ENCODE results near the gene RAD54L. TPM values are rescaled to one million over a fixed set of nuclear protein-coding genes. Genes with fewer than 3 reads are reported as not detected.

Gene RAD54L
- polyA plus RNA-seq, 1 donor from 2014 or later, result 1.1 TPM

GRCh38 chr1:46288485-46289133 lies 41.0 kb downstream of the RAD54L start:
- H3K36me3 ChIP-seq (ENCODE audit: insufficient read depth, low read length), result peaks cover 5% of the 10 kb centered on the region

GRCh38 chr1:46289134-46289494 lies 41.6 kb downstream of the RAD54L start:
- Histone ChIP-seq H3K9me3 (ENCODE audit: low read length) (no peaks in the 10 kb centered on the region), H2AFZ (ENCODE audit: low read depth, low read length) (no peak overlapping the region), H3K4me3 (ENCODE audit: low read length) (no peak overlapping the region), H3K9me2 (ENCODE audit: insufficient read depth, low read length) (no peaks in the 10 kb centered on the region), H4K20me1 (ENCODE audit: insufficient read depth) (no peaks in the 10 kb centered on the region), H3F3A (ENCODE audit: insufficient read depth, low read length, poor library complexity, severe bottlenecking) (no peaks in the 10 kb centered on the region), H3K36me3 (ENCODE audit: insufficient read depth, low read length) (peaks cover 5% of the 10 kb centered on the region), H3K27me3 (ENCODE audit: insufficient read depth, low read depth, low read length) (no peaks in the 10 kb centered on the region), H3K4me2 (ENCODE audit: low read length) (no peak overlapping the region), H3K27ac (ENCODE audit: low read length) (no peak overlapping the region), H3K9ac (ENCODE audit: low read length) (no peak overlapping the region), H3K79me2 (replicated peaks; ENCODE audit: insufficient read depth, low read length) (no peaks in the 10 kb centered on the region)
- no peak for TF ChIP-seq TAF1 (IDR thresholded peaks at IDR 0.05; ENCODE audit: low read depth)
- TF ChIP-seq EP300 (conservative IDR thresholded peaks at IDR 0.05; ENCODE audit: poor library complexity, severe bottlenecking), result no peak
- no peak for TF ChIP-seq CTCF (IDR thresholded peaks at IDR 0.05; ENCODE audit: poor library complexity, severe bottlenecking)
- TF ChIP-seq REST (IDR thresholded peaks at IDR 0.05; ENCODE audit: borderline replicate concordance), result no peak
- no peak for TF ChIP-seq SMC3 (conservative IDR thresholded peaks at IDR 0.05; ENCODE audit: poor library complexity)
- no peak for TF ChIP-seq MXI1 (conservative IDR thresholded peaks at IDR 0.05; ENCODE audit: poor library complexity, severe bottlenecking)

More at GRCh38 chr1:46288485-46289133, 41.0 kb downstream of the RAD54L start:
- Histone ChIP-seq H3K9ac (ENCODE audit: low read length) (no peak overlapping the region), H3K9me2 (ENCODE audit: insufficient read depth, low read length) (no peaks in the 10 kb centered on the region), H3K9me3 (ENCODE audit: low read length) (no peaks in the 10 kb centered on the region), H3K27me3 (ENCODE audit: insufficient read depth, low read depth, low read length) (no peaks in the 10 kb centered on the region), H3K27ac (ENCODE audit: low read length) (no peak overlapping the region), H4K20me1 (ENCODE audit: insufficient read depth) (no peaks in the 10 kb centered on the region), H2AFZ (ENCODE audit: low read depth, low read length) (no peak overlapping the region), H3K4me2 (ENCODE audit: low read length) (no peak overlapping the region), H3K79me2 (replicated peaks; ENCODE audit: insufficient read depth, low read length) (no peaks in the 10 kb centered on the region), H3K4me3 (ENCODE audit: low read length) (no peak overlapping the region), H3F3A (ENCODE audit: insufficient read depth, low read length, poor library complexity, severe bottlenecking) (no peaks in the 10 kb centered on the region)
- TF ChIP-seq MXI1 (conservative IDR thresholded peaks at IDR 0.05; ENCODE audit: poor library complexity, severe bottlenecking), result no peak

GRCh38 chr1:46289976-46290375 lies 42.4 kb downstream of the RAD54L start:
- H3K27ac ChIP-seq (ENCODE audit: low read length), result no peak overlapping the region

More at GRCh38 chr1:46289976-46290375, 42.4 kb downstream of the RAD54L start:
- Histone ChIP-seq H3K4me2 (ENCODE audit: low read length) (no peak overlapping the region), H3K4me3 (ENCODE audit: low read length) (no peak overlapping the region), H3K9me2 (ENCODE audit: insufficient read depth, low read length) (no peaks in the 10 kb centered on the region), H3K36me3 (ENCODE audit: insufficient read depth, low read length) (peaks cover 5% of the 10 kb centered on the region), H3K79me2 (replicated peaks; ENCODE audit: insufficient read depth, low read length) (no peaks in the 10 kb centered on the region), H3K9ac (ENCODE audit: low read length) (no peak overlapping the region), H3K9me3 (ENCODE audit: low read length) (no peaks in the 10 kb centered on the region), H4K20me1 (ENCODE audit: insufficient read depth) (no peaks in the 10 kb centered on the region), H2AFZ (ENCODE audit: low read depth, low read length) (no peak overlapping the region), H3K27me3 (ENCODE audit: insufficient read depth, low read depth, low read length) (no peaks in the 10 kb centered on the region), H3F3A (ENCODE audit: insufficient read depth, low read length, poor library complexity, severe bottlenecking) (no peaks in the 10 kb centered on the region)
- TF ChIP-seq POLR2AphosphoS5 (IDR thresholded peaks at IDR 0.05) (no peak), RAD21 (conservative IDR thresholded peaks at IDR 0.05) (no peak), REST (IDR thresholded peaks at IDR 0.05; ENCODE audit: borderline replicate concordance) (no peak), CTCF (IDR thresholded peaks at IDR 0.05; ENCODE audit: poor library complexity, severe bottlenecking) (no peak), TAF1 (IDR thresholded peaks at IDR 0.05; ENCODE audit: low read depth) (no peak), SMC3 (conservative IDR thresholded peaks at IDR 0.05; ENCODE audit: poor library complexity) (no peak), MXI1 (conservative IDR thresholded peaks at IDR 0.05; ENCODE audit: poor library complexity, severe bottlenecking) (no peak), EZH2 (IDR thresholded peaks at IDR 0.05; ENCODE audit: borderline replicate concordance, insufficient read depth, low read length, poor library complexity, severe bottlenecking) (no peak)
